Activated naive CD4-positive, alpha-beta T cell treated with Interleukin-2 at 50 U/mL for 16 hours (primary cell): ENCODE measurements around the gene RBM38.

Source experiments
- DNase-seq: peaks from one replicate; pipeline ENCODE4 v3.0.0-alpha.2; 2020

The RBM38 gene

DNA sequence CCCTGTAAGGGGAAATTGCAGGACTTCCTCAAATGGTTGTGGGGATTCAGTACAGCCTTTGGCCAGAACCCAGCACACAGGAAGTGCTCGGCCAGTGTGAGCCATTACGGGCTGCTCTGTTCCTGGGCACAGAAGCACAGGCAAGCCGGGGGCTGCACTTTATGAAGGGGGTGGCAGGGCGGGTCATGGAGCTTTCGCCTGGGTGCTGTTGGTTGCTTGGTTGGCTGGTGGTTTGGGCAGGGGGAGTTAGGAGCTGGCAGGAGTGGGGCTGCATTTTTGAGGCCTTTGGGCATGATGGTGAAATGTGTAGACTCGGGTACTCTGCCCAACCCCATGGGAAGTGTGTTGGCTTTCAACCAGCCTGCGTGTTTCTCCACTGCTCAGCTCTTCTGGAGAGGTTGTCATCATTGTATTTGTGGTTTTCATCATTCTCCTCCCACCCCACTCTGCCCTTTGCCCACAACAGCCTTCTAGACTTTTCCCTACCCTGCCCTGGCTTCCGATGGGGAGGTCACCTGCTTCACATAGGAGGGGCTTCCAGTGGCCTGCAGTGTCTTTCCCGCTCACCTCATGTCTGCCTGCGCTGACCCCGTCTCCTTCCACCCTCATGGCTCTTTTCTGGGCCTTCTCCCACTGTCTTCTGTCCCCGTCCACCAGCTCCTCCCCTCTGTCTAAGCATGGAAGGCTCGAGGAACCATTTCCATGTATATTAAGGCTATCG lies 16.1 kb upstream of the RBM38 start:
- DNase-seq, result no peak

DNA sequence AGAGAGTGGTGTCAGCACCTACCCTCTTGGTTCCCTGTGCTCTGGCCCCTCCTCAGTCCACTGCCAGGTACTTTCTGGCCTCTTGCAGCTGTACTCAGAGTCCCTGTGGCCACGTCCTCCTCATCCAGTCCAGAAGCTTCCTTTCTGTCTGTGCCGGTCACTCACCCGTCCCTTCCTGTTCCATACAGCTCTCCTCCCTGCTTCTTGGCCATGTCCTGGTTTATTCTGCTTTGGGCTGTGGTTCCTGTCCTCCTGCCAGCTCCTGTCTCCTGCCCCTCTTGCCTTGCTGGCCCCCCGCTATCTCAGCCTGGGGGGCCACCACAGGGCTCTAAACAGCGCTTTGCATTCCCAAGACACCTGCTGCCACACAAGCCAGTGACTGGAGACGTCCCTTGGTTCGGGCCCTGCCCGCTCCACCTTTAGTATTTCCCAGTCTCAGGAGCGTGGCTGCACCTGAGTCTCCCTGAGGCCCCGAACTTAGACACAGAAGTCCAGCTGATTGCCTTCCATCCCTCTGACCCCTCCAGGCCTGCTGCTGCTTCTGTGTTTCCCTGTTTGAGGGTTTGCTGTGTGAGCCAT lies 15.5 kb upstream of the RBM38 start:
- DNase-seq, result no peak

DNA sequence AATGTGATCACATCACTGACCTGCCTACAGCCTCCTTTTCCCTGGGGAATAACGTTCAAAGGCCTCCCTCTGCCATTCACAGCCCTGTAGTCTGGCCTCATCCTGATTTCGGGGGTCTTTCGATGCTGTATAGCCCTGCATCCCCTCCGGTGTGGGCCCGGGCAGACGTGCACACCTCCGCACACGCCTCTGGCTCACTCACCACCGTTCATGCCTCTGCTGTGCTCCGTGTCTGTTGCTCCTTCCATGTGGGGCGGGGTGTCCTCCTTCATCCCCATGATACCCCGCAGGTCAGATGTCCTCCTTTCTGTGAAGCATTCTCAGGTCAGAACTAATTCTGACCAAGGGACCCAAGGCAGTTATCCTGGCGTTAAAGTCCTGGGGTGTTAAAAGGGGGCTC lies 13.8 kb upstream of the RBM38 start:
- DNase-seq, result no peak

DNA sequence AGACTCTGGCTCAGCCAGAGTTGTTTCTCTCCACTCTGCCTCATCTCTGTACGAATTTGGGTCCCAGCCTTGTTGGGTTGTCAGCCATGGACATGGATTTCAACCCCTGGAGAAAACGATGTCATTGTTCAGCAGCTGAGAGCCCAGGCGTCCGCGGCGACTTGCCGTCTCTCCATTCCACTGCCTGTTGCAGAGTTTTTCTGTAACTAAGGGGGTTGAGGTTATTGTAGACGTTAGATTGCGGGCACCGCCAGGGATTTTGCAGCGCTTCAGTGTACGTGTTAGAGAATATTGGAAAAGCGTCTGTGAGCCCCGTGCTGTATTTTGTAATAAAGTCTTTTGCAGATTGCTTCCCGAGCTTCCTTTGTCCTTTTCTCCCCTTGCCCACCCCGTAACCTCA lies 13.1 kb upstream of the RBM38 start:
- DNase-seq, result no peak

DNA sequence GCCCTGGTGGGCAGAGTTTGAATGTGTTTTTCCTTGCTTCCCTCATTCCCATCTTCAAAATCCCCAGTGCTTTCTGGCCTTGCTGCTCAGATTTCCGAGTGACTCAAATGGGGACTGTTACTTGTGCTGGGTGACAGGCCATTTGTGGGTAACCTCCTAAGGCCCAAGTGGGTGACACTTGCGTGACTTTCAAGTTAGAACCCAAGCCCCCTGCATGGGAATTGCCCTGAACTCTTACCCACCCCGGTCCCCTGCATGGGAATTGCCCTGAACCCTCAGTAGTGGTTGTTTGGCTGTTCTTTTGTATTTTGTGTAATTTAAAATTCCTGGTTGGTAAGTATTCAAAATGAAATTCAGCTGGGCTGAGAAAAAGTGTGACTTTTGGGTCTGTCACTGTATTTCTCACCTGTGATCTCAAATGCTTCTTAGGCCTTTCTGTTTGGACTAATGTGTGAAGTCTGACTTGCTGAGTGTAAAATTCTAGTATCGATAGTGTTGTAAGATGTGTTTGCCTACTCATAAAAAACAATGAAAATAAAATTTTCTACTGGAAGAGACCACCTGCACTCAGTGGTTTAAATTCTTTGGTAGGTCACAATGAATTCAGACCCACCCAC lies 12.4 kb upstream of the RBM38 start:
- DNase-seq, result no peak

DNA sequence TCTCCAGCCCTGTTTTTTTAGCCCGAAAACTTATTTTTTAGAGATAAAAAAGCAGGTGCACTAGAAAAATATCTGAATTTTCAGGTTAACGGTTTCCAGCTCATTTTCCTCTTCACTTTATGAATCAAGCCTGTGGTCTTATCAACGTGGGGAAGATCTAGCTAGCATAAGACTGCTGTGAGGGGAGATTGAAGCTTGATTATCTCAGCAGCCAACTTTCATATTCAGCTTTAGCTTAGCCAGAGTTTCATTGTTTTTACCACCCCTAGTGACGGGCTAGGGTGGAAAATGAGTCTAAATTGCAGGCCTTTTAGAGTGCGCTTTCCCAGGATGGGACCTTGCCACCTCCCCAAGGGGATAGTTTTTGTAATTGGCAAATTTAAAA lies 11.9 kb upstream of the RBM38 start:
- DNase-seq, result no peak

DNA sequence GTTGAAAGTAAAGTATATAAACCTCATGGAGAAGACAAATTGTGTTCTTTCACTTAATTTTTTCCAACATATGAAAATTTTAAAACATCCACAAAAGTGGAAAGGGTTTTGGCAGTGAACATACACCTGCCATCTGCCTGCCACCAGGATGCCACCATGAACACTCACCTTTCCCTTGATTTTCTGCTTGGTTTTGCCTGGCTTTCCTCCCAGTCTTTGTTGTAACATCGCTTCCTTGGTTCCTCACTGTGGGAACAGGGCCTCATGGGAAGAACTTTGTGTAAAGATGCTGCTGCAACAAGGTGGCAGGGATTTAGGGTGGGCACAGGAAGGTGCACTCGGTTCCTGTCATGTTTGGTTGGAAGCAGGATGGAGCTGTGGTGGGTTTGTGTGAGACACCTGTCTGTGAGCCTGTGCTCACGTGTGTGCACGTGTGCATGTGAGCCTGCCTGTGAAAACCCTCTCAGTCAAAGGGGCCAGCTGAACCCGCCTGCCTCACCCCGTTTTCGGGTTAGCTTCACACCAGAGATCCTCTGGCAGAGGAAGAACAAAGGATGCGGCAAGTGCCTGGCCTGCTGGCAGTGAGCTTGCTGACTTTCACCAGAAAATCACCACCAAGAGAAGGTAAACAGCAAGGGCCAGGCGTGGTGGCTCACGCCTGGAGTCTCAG lies 11.0 kb upstream of the RBM38 start:
- DNase-seq, result no peak

DNA sequence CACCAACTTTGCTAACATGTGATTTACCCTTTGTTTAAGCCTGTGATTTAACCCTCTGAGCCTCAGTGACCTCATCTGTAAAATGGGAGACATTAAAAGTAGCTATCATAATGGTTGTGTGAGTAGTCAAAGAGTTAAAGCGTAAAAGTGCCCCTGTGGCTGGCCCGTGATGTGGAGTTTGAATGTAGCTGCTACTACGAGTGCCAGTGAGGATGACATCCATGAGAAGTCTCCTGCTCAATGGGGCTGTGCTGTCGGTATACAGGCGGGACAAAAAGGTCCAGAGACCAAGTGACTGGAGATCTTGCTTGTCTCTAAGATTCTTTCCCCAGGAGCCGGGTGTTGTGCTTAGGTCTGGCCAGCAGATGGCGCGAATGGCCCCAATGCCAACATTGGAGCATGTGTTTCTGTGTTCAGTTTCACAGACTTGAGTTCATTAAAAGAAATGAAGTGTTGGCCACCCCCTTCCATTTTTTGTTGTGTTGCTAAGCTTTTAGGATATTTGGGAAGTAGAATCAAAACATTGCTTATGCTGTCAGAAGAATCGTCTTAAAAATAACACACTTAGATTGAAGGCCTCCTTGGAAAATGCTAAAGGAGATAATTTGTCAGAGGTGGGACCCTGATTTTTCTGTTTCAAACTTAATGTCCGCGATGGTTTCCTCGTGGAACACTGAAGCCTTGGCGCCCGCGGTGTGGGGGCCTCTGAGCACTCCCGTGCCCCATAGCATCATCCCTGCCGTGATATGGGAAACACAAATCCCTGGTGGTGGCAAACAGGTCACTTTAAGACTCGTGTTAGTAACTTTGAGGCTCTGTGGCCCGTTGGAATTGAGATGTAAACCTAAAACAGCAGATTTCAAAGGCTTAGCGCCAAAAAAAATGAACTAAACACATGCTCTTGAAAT lies 9.3 kb upstream of the RBM38 start:
- peak; percentile 86 for DNase-seq

DNA sequence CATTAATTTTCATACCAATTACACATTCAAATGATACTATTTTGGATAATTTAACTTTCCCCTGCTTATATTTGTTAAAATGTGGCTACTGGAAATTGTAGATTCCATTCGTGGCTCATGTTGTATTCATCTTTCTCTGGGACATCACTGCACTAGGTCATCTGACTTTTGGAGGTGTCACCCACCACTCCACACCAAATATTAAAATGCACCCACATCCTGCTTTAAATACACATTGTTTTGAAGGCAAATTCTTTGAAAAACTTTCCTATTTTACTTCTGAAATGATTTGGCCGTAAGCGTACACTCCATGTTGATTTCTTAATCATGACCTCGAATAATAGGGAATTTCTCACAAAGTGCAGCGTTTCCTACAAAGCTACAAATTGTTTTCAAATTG lies 8.7 kb upstream of the RBM38 start:
- DNase-seq, result no peak

DNA sequence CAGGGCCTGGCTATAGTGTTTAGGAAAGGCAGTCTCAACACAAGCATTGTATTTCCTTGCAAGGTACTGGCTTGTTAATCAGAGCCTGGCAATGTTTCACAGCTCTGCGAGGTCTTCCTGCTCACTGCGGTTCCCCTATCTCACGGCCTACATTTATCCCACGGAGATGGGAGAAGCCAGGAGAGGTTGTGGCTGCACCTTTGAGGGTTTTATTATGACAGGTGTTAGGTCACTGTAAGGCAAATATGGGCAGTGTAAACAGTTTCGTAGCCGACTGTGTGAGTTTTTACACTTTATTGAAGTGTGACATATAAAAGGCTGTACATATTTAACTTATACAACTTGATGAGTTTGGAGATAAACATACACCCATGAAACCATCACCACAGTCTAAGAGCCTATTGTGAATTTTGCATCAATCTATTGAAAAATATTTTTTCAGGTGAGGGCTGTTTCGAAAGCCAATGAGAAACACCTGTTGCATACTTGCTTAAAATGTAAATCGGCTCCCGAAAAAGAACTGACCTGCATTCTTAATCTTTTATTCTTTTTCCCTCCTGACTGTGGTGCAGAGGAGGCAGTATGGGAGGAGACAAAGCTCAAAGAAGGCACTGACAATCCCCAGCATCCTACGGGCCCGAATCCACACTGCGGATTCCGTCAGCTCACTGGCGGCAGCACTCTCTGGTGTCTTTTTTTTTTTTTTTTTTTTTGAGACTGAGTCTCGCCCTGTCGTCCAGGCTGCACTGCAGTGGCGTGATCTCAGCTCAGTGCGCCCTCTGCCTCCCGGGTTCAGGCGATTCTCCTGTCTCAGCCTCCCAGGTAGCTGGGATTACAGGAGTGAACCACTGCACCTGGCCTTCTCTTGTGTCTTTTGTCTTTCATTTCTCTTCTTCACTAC lies 7.5 kb upstream of the RBM38 start:
- no peak for DNase-seq

DNA sequence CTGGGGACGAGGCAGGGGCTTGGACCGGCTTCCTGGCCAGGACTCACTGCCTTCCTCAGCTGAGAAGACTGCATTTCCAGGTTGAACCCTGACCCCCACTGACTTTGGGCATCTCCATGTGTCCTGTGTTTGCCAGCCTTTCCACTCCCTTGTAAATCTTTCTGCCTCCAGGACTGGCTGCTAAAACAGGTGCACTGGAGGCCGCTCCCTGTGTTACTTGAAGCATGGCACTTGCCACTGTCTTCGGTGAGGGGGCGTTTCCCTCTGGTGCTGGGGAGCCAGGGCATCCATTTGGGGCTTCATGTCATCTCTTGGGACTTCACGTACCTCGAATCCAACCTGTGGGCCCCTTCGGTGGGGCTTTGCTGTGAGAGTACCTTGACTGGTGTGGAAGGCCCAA lies 6.7 kb upstream of the RBM38 start:
- DNase-seq, result no peak

DNA sequence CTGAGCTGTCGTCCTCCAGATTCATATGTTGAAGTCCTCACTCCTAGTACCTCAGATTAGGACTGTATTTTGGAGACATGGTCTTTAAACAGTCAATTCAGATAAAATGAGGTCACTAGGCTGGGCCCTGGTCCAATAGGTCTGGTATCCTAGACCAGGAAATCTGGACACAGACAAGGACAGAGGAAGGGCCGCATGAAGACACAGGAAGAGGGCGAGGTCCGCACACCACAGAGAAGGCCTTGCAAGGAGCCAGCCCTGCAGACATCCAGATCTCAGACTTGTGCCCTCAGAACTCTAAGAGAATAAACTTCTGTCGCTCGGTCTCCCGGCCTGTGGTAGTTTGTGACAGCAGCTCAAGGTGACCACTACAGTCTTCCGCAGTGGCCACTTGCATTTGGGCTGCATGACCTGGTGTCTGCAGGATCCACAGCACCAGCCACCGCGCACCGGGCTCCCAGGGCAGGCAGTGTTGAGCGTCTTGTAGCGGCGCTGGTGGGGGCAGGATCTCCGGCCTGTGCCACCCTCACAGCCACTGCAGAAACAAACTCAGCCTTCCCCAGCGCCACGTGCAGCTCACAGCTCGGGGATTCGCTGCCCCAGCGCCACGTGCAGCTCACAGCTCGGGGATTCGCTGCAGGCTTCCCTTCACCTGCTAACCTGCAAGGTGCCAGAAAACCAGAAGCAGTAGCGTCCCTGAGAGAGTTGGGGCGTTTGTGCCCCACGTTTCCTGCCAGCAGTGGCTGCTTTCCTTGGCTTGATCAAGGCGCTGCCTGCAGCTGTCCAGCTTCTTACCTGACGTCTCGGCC lies 6.0 kb upstream of the RBM38 start:
- no peak for DNase-seq

DNA sequence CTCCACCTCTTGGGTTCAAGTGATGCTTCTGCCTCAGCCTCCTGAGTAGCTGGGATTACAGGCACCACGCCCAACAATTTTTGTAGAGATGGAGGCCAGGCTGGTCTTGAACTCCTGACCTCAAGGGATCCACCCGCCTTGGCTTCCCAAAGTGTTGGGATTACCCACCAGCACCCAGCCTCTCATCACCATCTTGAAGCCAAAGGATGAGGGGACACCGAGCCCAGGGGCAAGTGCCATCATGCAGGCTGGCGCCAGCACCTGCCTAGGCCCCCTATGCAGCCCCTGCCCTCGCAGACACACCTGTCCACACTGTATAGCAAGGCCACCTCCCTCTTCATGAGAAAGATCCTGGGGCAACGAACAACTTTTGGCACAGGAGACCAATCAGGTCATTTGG lies 5.3 kb upstream of the RBM38 start:
- no peak for DNase-seq

DNA sequence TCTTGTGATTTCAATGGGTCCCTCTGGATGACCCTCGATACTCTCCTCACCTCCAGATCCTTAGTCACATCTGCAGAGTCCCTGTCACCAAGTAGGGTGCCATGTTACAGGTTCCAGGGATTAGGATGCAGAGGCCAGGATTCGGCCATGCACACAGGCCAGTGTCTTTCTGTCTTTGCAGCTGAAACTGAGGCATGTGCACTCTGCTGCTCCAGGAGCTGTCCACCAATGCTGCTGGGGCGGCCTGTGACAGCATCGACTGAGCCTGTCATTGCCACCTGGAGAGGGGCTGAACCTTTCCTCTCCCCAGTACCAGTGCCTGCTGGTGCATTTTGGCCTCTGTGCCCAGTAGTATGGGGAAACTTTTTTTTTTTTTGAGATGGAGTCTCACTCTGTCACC lies 4.4 kb upstream of the RBM38 start:
- DNase-seq, result no peak

DNA sequence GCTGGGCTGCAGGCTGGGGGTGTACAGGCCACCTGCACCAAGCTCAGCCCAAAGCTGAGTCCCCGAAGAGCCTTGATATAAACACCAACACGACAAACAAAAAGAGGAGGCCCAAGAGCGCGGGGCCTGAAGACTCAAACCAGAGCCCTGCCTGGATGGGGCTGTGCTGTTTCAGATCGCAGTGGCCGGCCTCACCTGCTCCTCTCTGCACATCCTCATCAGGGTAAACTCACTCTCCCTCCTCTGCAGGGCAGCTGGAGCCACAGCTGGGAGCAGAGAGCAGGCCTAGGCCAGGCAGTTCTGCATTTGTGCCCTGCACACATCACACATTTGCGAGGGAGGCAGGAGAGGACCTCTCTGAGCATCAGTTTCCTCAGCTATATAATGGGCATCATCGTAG lies 3.7 kb upstream of the RBM38 start:
- no peak for DNase-seq

DNA sequence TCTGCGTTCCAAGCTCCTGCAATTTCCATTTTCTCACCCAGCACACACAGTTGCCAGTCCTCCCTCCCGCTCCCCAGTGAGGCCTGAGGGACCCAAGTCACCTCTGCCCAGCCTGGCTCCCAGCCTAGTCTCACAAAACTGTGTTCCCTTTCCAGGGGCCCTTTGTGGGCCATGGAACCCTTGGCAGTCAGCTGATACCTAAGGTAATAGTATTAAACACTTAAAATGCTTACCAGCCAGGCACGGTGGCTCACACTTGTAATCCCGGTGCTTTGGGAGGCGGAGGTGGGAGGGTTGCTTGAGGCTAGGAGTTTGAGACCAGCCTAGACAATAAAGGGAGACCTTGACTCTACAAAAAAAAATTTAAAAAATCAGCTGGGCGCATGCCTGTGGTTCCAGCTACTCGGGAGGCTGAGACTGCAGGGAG lies 3.2 kb upstream of the RBM38 start:
- no peak for DNase-seq

DNA sequence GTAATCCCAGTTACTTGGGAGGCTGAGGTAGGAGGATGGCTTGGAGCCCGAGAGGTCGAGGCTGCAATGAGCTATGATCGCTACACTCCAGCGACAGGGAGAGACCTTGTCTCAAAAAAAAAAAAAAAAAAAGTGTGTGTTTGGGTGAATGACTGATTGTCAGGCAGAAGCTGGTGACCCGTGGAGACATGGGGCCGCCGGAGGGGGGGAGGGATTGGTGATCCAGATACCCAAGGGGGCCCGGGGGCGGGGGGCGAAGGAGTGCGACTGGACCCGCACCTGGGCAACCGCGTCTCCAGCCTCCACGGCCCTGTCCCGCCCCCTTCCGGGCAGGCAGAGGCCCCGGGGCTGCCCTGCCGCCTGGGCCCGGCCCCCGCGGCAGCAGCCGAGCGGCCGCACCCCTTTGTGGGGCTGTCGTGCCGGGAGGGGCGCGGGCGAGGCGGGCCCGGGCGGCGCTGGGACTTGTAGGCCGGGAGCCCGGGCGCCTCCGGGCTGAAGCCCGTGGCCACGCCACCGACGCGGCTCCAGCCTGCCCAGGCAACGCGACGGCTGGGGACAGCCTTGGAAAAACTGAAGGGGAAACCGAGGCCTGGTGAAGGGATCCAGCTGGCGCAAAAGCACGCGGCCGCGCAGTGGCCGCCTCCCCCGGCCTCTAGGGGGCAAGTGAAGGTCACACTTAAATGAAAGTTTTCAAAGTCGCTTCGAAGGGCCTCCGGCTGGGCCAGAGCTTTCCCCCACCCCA lies 2.1 kb upstream of the RBM38 start:
- DNase-seq, result peak; percentile 67

DNA sequence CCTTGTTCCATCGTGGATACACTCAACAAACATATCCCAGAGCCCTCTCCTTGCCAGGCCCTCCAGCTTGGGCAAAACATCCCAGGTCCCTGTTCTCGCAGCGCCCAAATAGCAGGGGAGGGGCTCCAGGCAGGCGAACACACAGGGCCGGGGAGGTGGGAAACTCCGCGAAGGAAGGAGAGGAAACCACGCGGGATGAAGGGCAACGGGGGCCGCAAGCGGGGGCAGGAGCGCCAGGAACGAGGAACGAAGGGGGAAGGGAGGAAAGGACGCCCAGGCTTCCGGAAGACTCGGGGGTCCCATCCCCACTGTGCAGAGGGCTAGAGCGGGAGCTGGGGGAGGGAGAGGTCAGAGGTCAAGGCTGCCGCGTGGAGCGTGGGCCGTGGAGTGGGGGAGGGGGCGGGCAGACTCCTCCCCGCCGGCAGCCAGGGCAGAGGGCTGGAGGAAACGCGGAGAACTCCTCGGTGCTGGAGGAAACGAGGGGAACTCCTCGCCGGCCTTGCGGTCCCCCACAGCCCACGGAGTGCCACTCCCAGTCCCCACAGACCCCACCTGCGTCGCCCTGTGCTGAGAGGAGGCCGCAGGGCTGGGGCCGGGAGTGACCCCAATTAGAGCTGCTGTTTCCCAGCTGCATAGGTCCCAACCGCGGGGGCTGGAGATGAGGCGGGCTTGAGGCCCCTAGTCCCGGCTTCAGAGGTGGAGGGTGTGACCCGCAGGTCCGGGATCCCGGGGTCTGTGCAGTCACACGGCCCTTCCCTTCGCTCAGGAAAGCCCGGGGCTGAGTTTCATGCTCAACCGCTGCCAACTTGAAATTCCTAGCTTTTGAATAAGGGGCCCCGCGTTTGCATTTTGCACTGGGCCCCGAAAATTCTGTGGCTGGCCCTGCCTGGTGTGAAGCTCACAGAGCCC lies 1.2 kb upstream of the RBM38 start:
- peak; percentile 69 for DNase-seq
